Measurements from ENCODE around the gene TOMT.

The TOMT gene

GRCh38 chr11:72084076-72084475 is 21.6 kb upstream of the TOMT start:
- DNase-seq (ENCODE audit: low spot score) = peak; percentile 59
- TF ChIP-seq CTCF (conservative IDR thresholded peaks at IDR 0.05; ENCODE audit: low read depth) = no peak
- ChIA-PET POLR2A (ENCODE audit: low non-redundant PET) (no interaction called here), CTCF (interaction anchor here (0.5 to 0.7 kb wide), 2 partner anchors 16 to 59 kb away, joined by 3 read pairs; no protein-coding TSS in a partner anchor)
- peak overlapping the region; percentile 86 for H3K27ac ChIP-seq

- peak overlapping the region; percentile 86 for H3K27ac ChIP-seq
- POLR2A ChIA-PET (ENCODE audit: low non-redundant PET) = interaction anchor here (0.6 kb wide), 1 partner anchor 51 kb away, joined by 3 read pairs; no protein-coding TSS in a partner anchor
- DNase-seq (ENCODE audit: low spot score) = no peak
- TF ChIP-seq CTCF (conservative IDR thresholded peaks at IDR 0.05; ENCODE audit: low read depth) = no peak
- CTCF ChIA-PET = interaction anchor here (0.6 to 2.2 kb wide), 5 partner anchors 44 to 215 kb away, joined by 3 to 14 read pairs (median 4); no protein-coding TSS in a partner anchor
Measured at GRCh38 chr11:72084965-72085364, 20.8 kb upstream of the TOMT start.

- DNase-seq (ENCODE audit: low spot score) = no peak
- H3K27ac ChIP-seq = no peak overlapping the region
- no peak for TF ChIP-seq CTCF (conservative IDR thresholded peaks at IDR 0.05; ENCODE audit: low read depth)
- ChIA-PET CTCF (interaction anchor here (0.6 to 2.2 kb wide), 5 partner anchors 37 to 361 kb away, joined by 3 to 14 read pairs (median 3); no protein-coding TSS in a partner anchor), POLR2A (ENCODE audit: low non-redundant PET) (no interaction called here)
Measured at GRCh38 chr11:72085621-72086351, 19.9 kb upstream of the TOMT start.

GRCh38 chr11:72088076-72088808 is 17.5 kb upstream of the TOMT start:
- no peak overlapping the region for H3K27ac ChIP-seq
- no peak for DNase-seq (ENCODE audit: low spot score)
- ChIA-PET POLR2A (ENCODE audit: low non-redundant PET) (no interaction called here), CTCF (interaction anchor here (0.7 kb wide), 1 partner anchor 63 kb away, joined by 3 read pairs; no protein-coding TSS in a partner anchor)
- no peak for TF ChIP-seq CTCF (conservative IDR thresholded peaks at IDR 0.05; ENCODE audit: low read depth)

- DNase-seq (ENCODE audit: low spot score) = peak; percentile 75
- TF ChIP-seq CTCF (conservative IDR thresholded peaks at IDR 0.05; ENCODE audit: low read depth) = peak; percentile 78
- POLR2A ChIA-PET (ENCODE audit: low non-redundant PET) = interaction anchor here (0.6 kb wide), 1 partner anchor 54 kb away, joined by 3 read pairs; no protein-coding TSS in a partner anchor
- peak overlapping the region; percentile 50 for H3K27ac ChIP-seq
- CTCF ChIA-PET = interaction anchor here (0.5 to 2.5 kb wide), 18 partner anchors 8 to 136 kb away, joined by 3 to 44 read pairs (median 4); no protein-coding TSS in a partner anchor
Measured at GRCh38 chr11:72091292-72091691, 14.4 kb upstream of the TOMT start.

- CTCF ChIA-PET = interaction anchor here (0.8 to 2.3 kb wide), 2 partner anchors 8 to 63 kb away, joined by 3 to 10 read pairs; no protein-coding TSS in a partner anchor
- no peak for DNase-seq (ENCODE audit: low spot score)
- POLR2A ChIA-PET (ENCODE audit: low non-redundant PET) = no interaction called here
- no peak for TF ChIP-seq CTCF (conservative IDR thresholded peaks at IDR 0.05; ENCODE audit: low read depth)
- peak overlapping the region; percentile 62 for H3K27ac ChIP-seq
Measured at GRCh38 chr11:72098741-72099140, 7.0 kb upstream of the TOMT start.

All from RWPE1 (cell line).